Epithelial cell of esophagus (primary cell): ENCODE results near the gene RPL34.

Experiments
- DNase-seq: peaks from one replicate; pipeline ENCODE4 v3.0.0; 2010; ENCODE audit warnings: low read depth
- H3K4me3 ChIP-seq: 2 replicates; pipeline ENCODE4 v1.5.1; 2011; ENCODE audit warnings: mild to moderate bottlenecking, low read length, control low read depth
- CTCF ChIP-seq: IDR thresholded peaks from 2 replicates; pipeline ENCODE4 v1.5.1; 2011; ENCODE audit warnings: low read depth, mild to moderate bottlenecking, low read length, control low read depth, inconsistent platforms; ENCODE audit not compliant: insufficient read depth; ENCODE audit errors: missing control alignments

The RPL34 gene

GRCh38 chr4:108607079-108607815 lies 13.1 kb upstream of the RPL34 start:
- no peak for DNase-seq
- TF ChIP-seq CTCF, result no peak
- H3K4me3 ChIP-seq, result no peak overlapping the region

DNA sequence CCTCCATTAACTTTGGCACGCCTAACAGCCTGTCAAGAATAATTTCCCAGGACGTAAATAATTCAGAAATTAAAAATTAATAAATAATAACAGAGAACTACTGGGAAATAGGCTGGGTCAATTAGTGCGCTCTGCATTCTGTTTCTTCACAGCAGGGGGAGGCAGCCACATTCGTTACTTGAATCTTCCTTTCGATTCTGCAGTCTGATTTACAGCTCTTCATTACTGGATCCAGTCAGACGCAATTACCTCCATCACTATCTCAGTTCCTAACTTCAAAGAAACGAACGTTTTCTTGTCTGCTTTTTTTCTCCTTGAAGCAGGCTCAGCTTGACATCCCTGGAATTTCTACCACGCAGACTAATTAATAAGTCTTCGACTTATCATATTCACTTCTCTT lies 9.0 kb upstream of the RPL34 start:
- TF ChIP-seq CTCF, result no peak
- H3K4me3 ChIP-seq, result no peak overlapping the region
- no peak for DNase-seq

- DNase-seq, result no peak
- H3K4me3 ChIP-seq, result no peak overlapping the region
Observed at GRCh38 chr4:108612365-108612764, 8.0 kb upstream of the RPL34 start.

DNA sequence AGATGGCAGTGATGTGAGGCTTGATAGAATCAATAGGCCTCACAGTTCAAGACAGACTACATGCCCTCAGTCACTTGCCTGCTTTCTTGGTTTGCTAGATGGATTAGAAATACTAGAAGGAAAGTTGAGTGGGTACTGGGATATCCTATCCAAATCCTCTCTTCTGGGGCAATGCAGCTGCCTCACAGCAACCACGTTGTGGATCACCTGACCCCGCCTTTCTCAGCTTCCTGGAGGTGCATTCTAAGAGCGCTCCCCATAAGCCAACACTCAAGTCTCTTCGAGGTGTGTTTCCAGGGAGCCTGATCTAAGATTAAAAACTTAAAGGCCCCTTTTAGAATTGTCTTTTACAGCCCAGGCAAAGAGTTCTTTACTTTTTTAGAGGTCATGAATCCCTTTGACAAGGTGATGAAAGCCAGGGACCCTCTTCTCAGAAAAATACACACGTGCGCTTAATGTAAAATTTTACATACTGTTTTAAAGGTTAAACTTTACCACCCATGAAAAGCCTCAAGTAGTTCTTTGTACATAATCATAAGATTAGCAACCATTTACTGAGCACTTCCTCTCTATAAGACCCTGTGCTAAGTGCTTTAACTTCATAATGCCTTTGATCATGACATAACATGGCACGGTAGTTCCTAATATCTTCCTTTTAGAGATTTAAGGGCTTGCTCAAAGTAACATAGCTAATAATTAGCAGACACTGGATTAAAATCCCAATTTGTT lies 840 bp upstream of the RPL34 start:
- peak; percentile 14 for DNase-seq
- TF ChIP-seq CTCF, result no peak
- H3K4me3 ChIP-seq, result peak overlapping the region; percentile 93

More at GRCh38 chr4:108612365-108612764, 8.0 kb upstream of the RPL34 start:
- no peak for TF ChIP-seq CTCF

- DNase-seq, result peak; percentile 14
- peak overlapping the region; percentile 93 for H3K4me3 ChIP-seq
- no peak for TF ChIP-seq CTCF
Observed at GRCh38 chr4:108620933-108621905, 843 bp downstream of the RPL34 start.

- H3K4me3 ChIP-seq, result peak overlapping the region; percentile 93
- no peak for TF ChIP-seq CTCF
- no peak for DNase-seq
Observed at GRCh38 chr4:108622022-108622421, 1.6 kb downstream of the RPL34 start.
